Liver (tissue), 9 donors: ENCODE measurements around the gene ERGIC2. TPM values are rescaled to one million over a fixed set of nuclear protein-coding genes. Genes with fewer than 3 reads are reported as not detected.
"Not testable (repeated sequence)": the region's sequence is repeated elsewhere in the genome, so short reads cannot be mapped to it uniquely, and the experiment has no call there.

ENCODE experiments used
- DNase-seq: peaks from one replicate; pipeline ENCODE4 v3.0.0-alpha.2; 2017; ENCODE audit warnings: low spot score
- H3K27ac ChIP-seq, 2 donors: one replicate each; pipeline ENCODE4 v1.7.0; 2013; ENCODE audit warnings: inconsistent platforms in 2 of 2, low read length in 2 of 2, control low read depth in 1 of 2, low read depth in 1 of 2, mild to moderate bottlenecking in 1 of 2
- H3K27me3 ChIP-seq, 4 donors: one replicate each; pipeline versions ENCODE4 v1.6.1 to v1.7.0; 2013; ENCODE audit warnings: low read length in 3 of 4, inconsistent platforms in 1 of 4, mild to moderate bottlenecking in 1 of 4, moderate library complexity in 1 of 4; ENCODE audit not compliant: control insufficient read depth in 4 of 4, insufficient read depth in 4 of 4
- H3K36me3 ChIP-seq, 4 donors: one replicate each; pipeline versions ENCODE4 v1.6.1 to v1.7.0; 2013; ENCODE audit warnings: low read length in 3 of 4, mild to moderate bottlenecking in 3 of 4, low read depth in 1 of 4, moderate library complexity in 1 of 4; ENCODE audit not compliant: control insufficient read depth in 4 of 4, insufficient read depth in 3 of 4
- H3K4me1 ChIP-seq, 4 donors: one replicate each; pipeline versions ENCODE4 v1.6.1 to v1.7.0; 2013; ENCODE audit warnings: low read length in 3 of 4, mild to moderate bottlenecking in 3 of 4, moderate library complexity in 1 of 4; ENCODE audit not compliant: control insufficient read depth in 4 of 4, insufficient read depth in 4 of 4
- H3K4me3 ChIP-seq, 3 donors: one replicate each; pipeline versions ENCODE4 v1.6.1 to v1.7.0; 2013; ENCODE audit warnings: low read length in 3 of 3, control low read depth in 1 of 3, low read depth in 1 of 3, mild to moderate bottlenecking in 1 of 3
- H3K9ac ChIP-seq, 2 donors: one replicate each; pipeline ENCODE4 v1.7.0; 2013; ENCODE audit warnings: low read length in 2 of 2, mild to moderate bottlenecking in 2 of 2, moderate library complexity in 2 of 2, control low read depth in 1 of 2, low read depth in 1 of 2
- H3K9me3 ChIP-seq, 4 donors: one replicate each; pipeline versions ENCODE4 v1.6.1 to v1.7.0; 2013; ENCODE audit warnings: low read length in 3 of 4; ENCODE audit not compliant: control insufficient read depth in 4 of 4
- EGR1 ChIP-seq, 2 donors: IDR thresholded peaks; 2 replicates each; pipeline ENCODE4 v1.6.1; 2016 to 2018; ENCODE audit warnings: antibody characterized with exemption in 2 of 2, low read depth in 2 of 2
- FOXA1 ChIP-seq: IDR thresholded peaks from 2 replicates; pipeline ENCODE4 v1.6.1; 2016; ENCODE audit warnings: antibody characterized with exemption
- FOXA2 ChIP-seq: IDR thresholded peaks from 2 replicates; pipeline ENCODE4 v1.6.1; 2016; ENCODE audit warnings: antibody characterized with exemption
- NR2F2 ChIP-seq: IDR thresholded peaks from 2 replicates; pipeline ENCODE4 v1.6.1; 2016; ENCODE audit warnings: antibody characterized with exemption
- RAD21 ChIP-seq, 2 donors: IDR thresholded peaks; 2 replicates each; pipeline ENCODE4 v1.6.1; 2016; ENCODE audit warnings: antibody characterized with exemption in 2 of 2, mild to moderate bottlenecking in 2 of 2
- RXRA ChIP-seq, 2 donors: IDR thresholded peaks; 2 replicates each; pipeline ENCODE4 v1.6.1; 2017 to 2018; ENCODE audit warnings: antibody characterized with exemption in 2 of 2, mild to moderate bottlenecking in 1 of 2
- SP1 ChIP-seq: IDR thresholded peaks from 2 replicates; pipeline ENCODE4 v1.6.1; 2018; ENCODE audit warnings: antibody characterized with exemption, mild to moderate bottlenecking
- YY1 ChIP-seq: IDR thresholded peaks from 2 replicates; pipeline ENCODE4 v1.6.1; 2016; ENCODE audit warnings: antibody characterized with exemption, mild to moderate bottlenecking
- whole genome bisulfite sequencing: extraction: QIAGEN DNeasy Blood & Tissue Kit; methylation state at CpG from one replicate; pipeline ENCODE4 v1.1.7; 2013; 5-methylcytosine and 5-hydroxymethylcytosine counted together
- polyA plus RNA-seq, 2 donors: library from polyadenylated mRNA; stranded (reverse) in 1 of 2; unstranded in 1 of 2; fragments of 200-250 nt in 1 of 2; fragments of >200 nt in 1 of 2; fragmentation: Nextera tagmentation in 1 of 2; extraction: Ambion mirVana in 1 of 2; gene quantifications; one replicate each; pipeline versions ENCODE4 v1.2.1 to v1.2.3, GENCODE V29; 2013 to 2015
- total RNA-seq, 2 donors: library from RNA; depleted of rRNA; stranded (reverse); fragments of >200 nt; gene quantifications; one replicate each; pipeline ENCODE4 v1.2.3, GENCODE V29; 2014
- TF ChIP-seq, protein P1 (sequence below): IDR thresholded peaks from 2 replicates; pipeline ENCODE4 v1.6.1; 2016; ENCODE audit warnings: antibody characterized with exemption
- TF ChIP-seq, protein P2 (sequence below): fragments of 150-350 bp; IDR thresholded peaks from 2 replicates; pipeline ENCODE4 v1.5.1; 2017; ENCODE audit warnings: improper control_type of control experiment, low read depth, low read length; ENCODE audit not compliant: missing input control
- TF ChIP-seq, protein P3 (sequence below): IDR thresholded peaks from 2 replicates; pipeline ENCODE4 v1.6.1; 2016; ENCODE audit warnings: antibody characterized with exemption
- TF ChIP-seq, protein P4 (sequence below): IDR thresholded peaks from 2 replicates; pipeline ENCODE4 v1.6.1; 2016; ENCODE audit warnings: antibody characterized with exemption, mild to moderate bottlenecking
- donor health status: healthy.
- donor health status: healthy.
- donor health status: healthy.
- donor health status: healthy.
- donor health status: healthy.

Gene ERGIC2
- total and polyA plus RNA-seq, 4 donors = 33.8 to 56.2 (median 40.8) TPM

DNA sequence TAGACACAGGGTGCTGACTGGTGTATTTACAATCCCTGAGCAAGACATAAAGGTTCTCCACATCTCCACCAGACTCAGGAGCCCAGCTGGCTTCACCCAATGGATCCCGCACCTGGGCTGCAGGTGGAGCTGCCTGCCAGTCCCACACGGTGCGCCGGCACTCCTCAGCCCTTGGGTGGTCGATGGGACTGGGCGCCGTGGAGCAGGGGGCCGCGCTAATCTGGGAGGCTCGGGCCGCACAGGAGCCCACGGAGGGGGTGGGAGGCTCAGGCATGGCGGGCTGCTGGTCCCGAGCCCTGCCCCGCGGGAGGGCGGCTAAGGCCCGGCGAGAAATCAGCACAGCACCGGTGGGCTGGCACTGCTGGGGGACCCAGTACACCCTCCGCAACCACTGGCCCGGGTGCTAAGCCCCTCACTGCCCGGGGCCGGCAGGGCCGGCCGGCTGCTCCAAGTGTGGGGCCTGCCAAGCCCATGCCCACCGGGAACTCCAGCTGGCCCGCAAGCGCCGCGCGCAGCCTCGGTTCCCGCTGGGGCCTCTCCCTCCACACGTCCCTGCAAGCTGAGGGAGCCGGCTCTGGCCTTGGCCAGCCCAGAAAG lies 5.2 kb upstream of the ERGIC2 start:
- 97% methylated on average over 36 of the region's 36 CpGs for WGBS
- not testable (repeated sequence) for H3K9me3 ChIP-seq, H3K27me3 ChIP-seq, H3K4me3 ChIP-seq, H3K36me3 ChIP-seq, H3K4me1 ChIP-seq, DNase-seq, H3K27ac ChIP-seq, H3K9ac ChIP-seq

DNA sequence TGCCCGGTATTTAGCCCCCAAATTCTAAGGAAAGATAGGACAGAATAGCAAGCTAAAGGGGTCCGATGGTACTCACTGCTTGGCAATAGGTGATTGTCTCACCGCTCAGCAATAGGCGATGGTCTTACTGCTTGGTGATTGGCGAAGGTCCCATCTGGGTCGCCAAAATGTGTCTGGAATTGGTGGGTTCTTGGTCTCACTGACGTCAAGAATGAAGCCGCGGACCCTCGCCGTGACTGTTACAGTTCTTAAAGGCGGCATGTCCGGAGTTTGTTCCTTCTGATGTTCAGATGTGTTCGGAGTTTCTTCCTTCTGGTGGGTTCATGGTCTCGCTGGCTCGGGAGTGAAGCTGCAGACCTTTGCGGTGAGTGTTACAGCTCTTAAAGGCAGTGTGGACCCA lies 4.2 kb upstream of the ERGIC2 start:
- WGBS = 97% methylated on average over 17 of the region's 17 CpGs
- not testable (repeated sequence) for H3K27me3 ChIP-seq, H3K36me3 ChIP-seq, H3K27ac ChIP-seq, H3K4me1 ChIP-seq, H3K4me3 ChIP-seq, H3K9me3 ChIP-seq, DNase-seq, H3K9ac ChIP-seq

DNA sequence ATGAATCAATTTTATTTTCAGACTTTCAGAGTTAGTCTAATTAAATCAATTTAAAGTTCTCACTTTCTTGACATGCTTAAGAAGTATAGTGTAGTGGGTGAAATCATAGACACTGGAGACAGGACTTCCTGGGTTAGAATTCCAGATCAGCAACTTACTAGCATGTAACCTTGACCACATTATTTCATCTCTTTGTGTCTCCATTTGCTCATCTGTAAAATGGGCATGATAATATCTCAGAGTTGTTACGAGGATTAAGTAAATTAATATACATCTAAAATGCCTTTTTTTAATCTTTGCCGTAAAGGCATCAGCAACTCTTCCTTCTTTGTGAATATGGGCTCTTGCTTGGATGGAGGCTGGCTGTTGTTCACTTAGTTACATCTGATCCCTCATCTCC lies 1.3 kb upstream of the ERGIC2 start:
- Histone ChIP-seq H3K4me1 (peaks cover 0 to 12% (median 11%) of the 10 kb centered on the region in 4 donors), H3K4me3 (no peak overlapping the region), H3K36me3 (peaks cover 0 to 3% (median 0%) of the 10 kb centered on the region in 4 donors), H3K9ac (no peak overlapping the region), H3K9me3 (no peaks in the 10 kb centered on the region), H3K27ac (no peak overlapping the region), H3K27me3 (no peaks in the 10 kb centered on the region)
- 96% methylated on average over 2 of the region's 2 CpGs for WGBS
- TF ChIP-seq NR2F2 (no peak), RXRA (IDR thresholded peaks at IDR 0.05) (no peak), YY1 (no peak), SP1 (no peak), RAD21 (IDR thresholded peaks at IDR 0.05) (no peak), FOXA1 (no peak), FOXA2 (no peak), EGR1 (IDR thresholded peaks at IDR 0.05; ENCODE audit: low read depth in 2 of 2) (no peak)
- TF ChIP-seq, protein P1, sequence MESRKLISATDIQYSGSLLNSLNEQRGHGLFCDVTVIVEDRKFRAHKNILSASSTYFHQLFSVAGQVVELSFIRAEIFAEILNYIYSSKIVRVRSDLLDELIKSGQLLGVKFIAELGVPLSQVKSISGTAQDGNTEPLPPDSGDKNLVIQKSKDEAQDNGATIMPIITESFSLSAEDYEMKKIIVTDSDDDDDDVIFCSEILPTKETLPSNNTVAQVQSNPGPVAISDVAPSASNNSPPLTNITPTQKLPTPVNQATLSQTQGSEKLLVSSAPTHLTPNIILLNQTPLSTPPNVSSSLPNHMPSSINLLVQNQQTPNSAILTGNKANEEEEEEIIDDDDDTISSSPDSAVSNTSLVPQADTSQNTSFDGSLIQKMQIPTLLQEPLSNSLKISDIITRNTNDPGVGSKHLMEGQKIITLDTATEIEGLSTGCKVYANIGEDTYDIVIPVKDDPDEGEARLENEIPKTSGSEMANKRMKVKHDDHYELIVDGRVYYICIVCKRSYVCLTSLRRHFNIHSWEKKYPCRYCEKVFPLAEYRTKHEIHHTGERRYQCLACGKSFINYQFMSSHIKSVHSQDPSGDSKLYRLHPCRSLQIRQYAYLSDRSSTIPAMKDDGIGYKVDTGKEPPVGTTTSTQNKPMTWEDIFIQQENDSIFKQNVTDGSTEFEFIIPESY = no peak
- TF ChIP-seq, protein P2, sequence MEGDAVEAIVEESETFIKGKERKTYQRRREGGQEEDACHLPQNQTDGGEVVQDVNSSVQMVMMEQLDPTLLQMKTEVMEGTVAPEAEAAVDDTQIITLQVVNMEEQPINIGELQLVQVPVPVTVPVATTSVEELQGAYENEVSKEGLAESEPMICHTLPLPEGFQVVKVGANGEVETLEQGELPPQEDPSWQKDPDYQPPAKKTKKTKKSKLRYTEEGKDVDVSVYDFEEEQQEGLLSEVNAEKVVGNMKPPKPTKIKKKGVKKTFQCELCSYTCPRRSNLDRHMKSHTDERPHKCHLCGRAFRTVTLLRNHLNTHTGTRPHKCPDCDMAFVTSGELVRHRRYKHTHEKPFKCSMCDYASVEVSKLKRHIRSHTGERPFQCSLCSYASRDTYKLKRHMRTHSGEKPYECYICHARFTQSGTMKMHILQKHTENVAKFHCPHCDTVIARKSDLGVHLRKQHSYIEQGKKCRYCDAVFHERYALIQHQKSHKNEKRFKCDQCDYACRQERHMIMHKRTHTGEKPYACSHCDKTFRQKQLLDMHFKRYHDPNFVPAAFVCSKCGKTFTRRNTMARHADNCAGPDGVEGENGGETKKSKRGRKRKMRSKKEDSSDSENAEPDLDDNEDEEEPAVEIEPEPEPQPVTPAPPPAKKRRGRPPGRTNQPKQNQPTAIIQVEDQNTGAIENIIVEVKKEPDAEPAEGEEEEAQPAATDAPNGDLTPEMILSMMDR = no peak
- TF ChIP-seq, protein P3, sequence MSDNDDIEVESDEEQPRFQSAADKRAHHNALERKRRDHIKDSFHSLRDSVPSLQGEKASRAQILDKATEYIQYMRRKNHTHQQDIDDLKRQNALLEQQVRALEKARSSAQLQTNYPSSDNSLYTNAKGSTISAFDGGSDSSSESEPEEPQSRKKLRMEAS = no peak
- TF ChIP-seq, protein P4, sequence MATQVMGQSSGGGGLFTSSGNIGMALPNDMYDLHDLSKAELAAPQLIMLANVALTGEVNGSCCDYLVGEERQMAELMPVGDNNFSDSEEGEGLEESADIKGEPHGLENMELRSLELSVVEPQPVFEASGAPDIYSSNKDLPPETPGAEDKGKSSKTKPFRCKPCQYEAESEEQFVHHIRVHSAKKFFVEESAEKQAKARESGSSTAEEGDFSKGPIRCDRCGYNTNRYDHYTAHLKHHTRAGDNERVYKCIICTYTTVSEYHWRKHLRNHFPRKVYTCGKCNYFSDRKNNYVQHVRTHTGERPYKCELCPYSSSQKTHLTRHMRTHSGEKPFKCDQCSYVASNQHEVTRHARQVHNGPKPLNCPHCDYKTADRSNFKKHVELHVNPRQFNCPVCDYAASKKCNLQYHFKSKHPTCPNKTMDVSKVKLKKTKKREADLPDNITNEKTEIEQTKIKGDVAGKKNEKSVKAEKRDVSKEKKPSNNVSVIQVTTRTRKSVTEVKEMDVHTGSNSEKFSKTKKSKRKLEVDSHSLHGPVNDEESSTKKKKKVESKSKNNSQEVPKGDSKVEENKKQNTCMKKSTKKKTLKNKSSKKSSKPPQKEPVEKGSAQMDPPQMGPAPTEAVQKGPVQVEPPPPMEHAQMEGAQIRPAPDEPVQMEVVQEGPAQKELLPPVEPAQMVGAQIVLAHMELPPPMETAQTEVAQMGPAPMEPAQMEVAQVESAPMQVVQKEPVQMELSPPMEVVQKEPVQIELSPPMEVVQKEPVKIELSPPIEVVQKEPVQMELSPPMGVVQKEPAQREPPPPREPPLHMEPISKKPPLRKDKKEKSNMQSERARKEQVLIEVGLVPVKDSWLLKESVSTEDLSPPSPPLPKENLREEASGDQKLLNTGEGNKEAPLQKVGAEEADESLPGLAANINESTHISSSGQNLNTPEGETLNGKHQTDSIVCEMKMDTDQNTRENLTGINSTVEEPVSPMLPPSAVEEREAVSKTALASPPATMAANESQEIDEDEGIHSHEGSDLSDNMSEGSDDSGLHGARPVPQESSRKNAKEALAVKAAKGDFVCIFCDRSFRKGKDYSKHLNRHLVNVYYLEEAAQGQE = no peak
- no peak for DNase-seq
